BLaER1 (cell line): Measurements from ENCODE around the gene UBE4A.

Experiments used
- H3K27ac ChIP-seq: shearing (Covaris generic); formaldehyde crosslinking; 2 replicates; pipeline ENCODE4 v1.8.1; 2022
- H3K27me3 ChIP-seq: shearing (Covaris generic); formaldehyde crosslinking; 2 replicates; pipeline ENCODE4 v1.8.1; 2022
- H3K36me3 ChIP-seq: shearing (Covaris generic); formaldehyde crosslinking; 2 replicates; pipeline ENCODE4 v1.8.1; 2022
- H3K4me1 ChIP-seq: shearing (Covaris generic); formaldehyde crosslinking; 2 replicates; pipeline ENCODE4 v1.8.1; 2022
- H3K4me2 ChIP-seq: shearing (Covaris generic); formaldehyde crosslinking; 2 replicates; pipeline ENCODE4 v1.8.1; 2022
- H3K4me3 ChIP-seq: shearing (Covaris generic); formaldehyde crosslinking; 2 replicates; pipeline ENCODE4 v1.8.1; 2022
- H3K9ac ChIP-seq: shearing (Covaris generic); formaldehyde crosslinking; 2 replicates; pipeline ENCODE4 v1.8.1; 2022
- H3K9me3 ChIP-seq: shearing (Covaris generic); formaldehyde crosslinking; 2 replicates; pipeline ENCODE4 v1.8.1; 2022
- H4K20me1 ChIP-seq: shearing (Covaris generic); formaldehyde crosslinking; 2 replicates; pipeline ENCODE4 v1.8.1; 2022
- Cebpa-rat ChIP-seq: shearing (Covaris generic); IDR thresholded peaks from 2 replicates; pipeline ENCODE4 v1.8.1; 2022

Gene UBE4A

DNA sequence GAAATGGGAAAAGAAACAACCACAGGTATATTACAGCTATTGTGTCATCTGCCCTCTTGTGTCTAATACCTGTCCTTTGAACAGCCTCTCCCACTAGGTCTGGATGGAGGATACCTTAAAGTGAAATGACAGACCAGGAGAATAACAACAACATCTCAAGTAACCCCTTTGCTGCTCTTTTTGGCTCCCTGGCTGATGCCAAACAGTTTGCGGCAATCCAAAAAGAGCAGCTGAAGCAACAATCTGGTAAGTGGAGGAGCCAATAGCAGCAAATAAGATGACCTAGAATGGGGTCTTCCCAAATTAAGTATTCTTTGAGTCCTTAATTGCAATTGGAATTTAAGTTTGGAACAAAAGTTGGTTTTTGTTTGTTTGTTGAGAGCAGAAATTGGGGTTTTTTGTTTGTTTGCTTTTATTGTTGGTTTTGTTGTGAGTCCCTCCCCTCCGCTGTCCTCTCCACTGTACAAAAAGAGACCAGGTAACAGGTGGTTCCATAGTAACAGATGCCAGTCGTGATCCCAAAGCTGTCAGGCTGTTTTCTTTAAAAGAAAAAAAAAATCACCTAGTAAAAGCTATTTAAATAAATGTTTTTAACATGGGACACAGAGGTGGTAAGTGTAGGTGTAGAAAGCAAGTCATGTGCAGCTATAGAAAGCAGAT, 5.7 kb downstream of the UBE4A start:
- Histone ChIP-seq H3K9ac (no peak overlapping the region), H4K20me1 (peaks cover 35% of the 10 kb centered on the region; the same call in 1 of the 2 replicates), H3K27me3 (no peaks in the 10 kb centered on the region), H3K4me2 (no peak overlapping the region), H3K9me3 (no peaks in the 10 kb centered on the region), H3K4me3 (no peak overlapping the region), H3K4me1 (peaks cover 16% of the 10 kb centered on the region), H3K36me3 (peaks cover 72% of the 10 kb centered on the region), H3K27ac (no peak overlapping the region)
- no peak for TF ChIP-seq Cebpa-rat

DNA sequence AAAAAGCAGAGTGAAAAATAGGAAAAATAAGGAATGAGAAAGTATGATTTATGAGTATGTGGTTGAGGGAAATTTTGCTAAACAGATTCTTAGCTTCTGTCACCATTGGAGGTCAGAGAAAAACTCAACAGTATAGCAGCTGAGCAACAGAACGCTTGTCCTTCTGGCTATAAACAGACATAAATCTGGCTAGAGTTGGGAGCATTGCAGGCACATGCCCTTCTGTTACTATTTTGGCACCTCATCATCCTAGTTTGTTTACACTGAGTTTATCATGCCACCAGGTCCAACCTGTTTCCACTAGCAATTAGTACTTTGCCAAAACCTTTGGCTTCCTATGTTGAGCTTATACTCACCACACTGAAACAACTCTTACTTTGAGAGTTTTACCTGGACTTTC, 6.9 kb downstream of the UBE4A start:
- peaks cover 35% of the 10 kb centered on the region; the same call in 1 of the 2 replicates for H4K20me1 ChIP-seq
- H3K36me3 ChIP-seq, result peaks cover 84% of the 10 kb centered on the region
- no peak overlapping the region for H3K4me3 ChIP-seq
- H3K27me3 ChIP-seq, result no peaks in the 10 kb centered on the region
- peaks cover 5% of the 10 kb centered on the region; the same call in 1 of the 2 replicates for H3K4me1 ChIP-seq
- no peak overlapping the region for H3K9ac ChIP-seq
- no peaks in the 10 kb centered on the region for H3K9me3 ChIP-seq
- H3K4me2 ChIP-seq, result no peak overlapping the region
- no peak for TF ChIP-seq Cebpa-rat
- no peak overlapping the region for H3K27ac ChIP-seq

DNA sequence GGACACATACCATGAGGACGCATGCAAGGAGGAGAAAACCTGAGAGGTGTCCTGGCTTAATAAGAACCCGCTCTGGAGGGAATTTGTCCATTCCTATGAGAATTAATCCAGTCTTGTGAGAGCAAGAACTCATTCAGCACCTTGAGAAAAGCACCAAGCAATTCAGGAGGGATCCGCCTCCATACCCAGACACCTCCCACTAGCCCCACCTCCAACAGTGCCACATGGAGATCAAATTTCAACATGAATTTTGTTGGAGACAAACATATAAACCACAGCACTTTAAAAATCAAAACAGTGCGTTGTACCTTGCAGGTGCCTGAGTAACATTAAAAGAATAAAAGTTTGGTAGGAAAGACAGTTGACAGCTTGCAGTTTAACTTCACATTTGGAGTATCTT, 11.4 kb downstream of the UBE4A start:
- no peak for TF ChIP-seq Cebpa-rat
- Histone ChIP-seq H3K9me3 (no peaks in the 10 kb centered on the region), H3K4me2 (no peak overlapping the region), H3K9ac (no peak overlapping the region), H3K4me3 (no peak overlapping the region), H3K27me3 (no peaks in the 10 kb centered on the region), H3K27ac (no peak overlapping the region), H4K20me1 (no peaks in the 10 kb centered on the region), H3K4me1 (no peaks in the 10 kb centered on the region), H3K36me3 (peaks cover 97% of the 10 kb centered on the region)

DNA sequence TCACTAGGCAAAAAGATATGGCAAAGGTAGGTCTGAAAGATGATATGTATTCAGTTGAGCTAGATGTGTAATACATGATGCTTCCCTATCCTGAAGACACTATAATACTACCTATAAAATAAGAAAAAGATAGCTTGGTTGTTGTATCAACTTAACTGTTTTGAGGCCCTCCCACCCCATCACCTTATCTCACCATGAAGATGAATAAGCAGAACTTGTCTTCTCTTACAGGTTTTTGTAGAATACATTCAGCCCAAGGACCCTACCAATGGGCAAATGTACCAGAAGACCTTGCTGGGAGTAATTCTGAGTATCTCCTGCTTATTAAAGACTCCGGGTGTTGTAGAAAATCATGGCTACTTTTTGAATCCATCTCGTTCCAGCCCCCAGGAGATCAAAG, 13.9 kb downstream of the UBE4A start:
- H3K9me3 ChIP-seq, result no peaks in the 10 kb centered on the region
- no peak overlapping the region for H3K9ac ChIP-seq
- TF ChIP-seq Cebpa-rat, result no peak
- no peak overlapping the region for H3K4me3 ChIP-seq
- H3K27me3 ChIP-seq, result no peaks in the 10 kb centered on the region
- no peak overlapping the region for H3K27ac ChIP-seq
- H4K20me1 ChIP-seq, result no peaks in the 10 kb centered on the region
- H3K4me2 ChIP-seq, result no peak overlapping the region
- H3K4me1 ChIP-seq, result no peaks in the 10 kb centered on the region
- H3K36me3 ChIP-seq, result peaks cover 97% of the 10 kb centered on the region

DNA sequence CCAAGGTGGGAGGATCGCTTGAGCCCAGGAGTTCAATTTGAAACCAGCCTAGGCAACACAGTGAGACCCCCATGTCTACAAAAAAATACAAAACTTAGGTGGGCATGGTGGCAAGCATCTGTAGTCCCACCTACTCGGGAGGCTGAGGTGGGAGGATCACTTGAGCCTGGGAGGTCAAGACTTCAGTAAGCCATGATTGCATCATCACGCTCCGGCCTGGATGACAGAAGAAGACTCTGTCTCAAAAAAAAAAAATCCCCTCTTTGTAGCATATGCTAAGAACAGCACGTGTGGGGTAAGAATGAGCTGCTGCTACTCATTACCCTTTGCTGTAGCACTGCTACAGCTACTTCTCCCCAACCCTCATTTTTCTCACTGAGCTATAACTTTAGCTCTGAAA, 14.5 kb downstream of the UBE4A start:
- H3K9me3 ChIP-seq, result no peaks in the 10 kb centered on the region
- H3K4me1 ChIP-seq, result no peaks in the 10 kb centered on the region
- H4K20me1 ChIP-seq, result no peaks in the 10 kb centered on the region
- H3K4me2 ChIP-seq, result no peak overlapping the region
- H3K27ac ChIP-seq, result no peak overlapping the region
- no peak overlapping the region for H3K4me3 ChIP-seq
- peaks cover 97% of the 10 kb centered on the region for H3K36me3 ChIP-seq
- H3K9ac ChIP-seq, result no peak overlapping the region
- no peaks in the 10 kb centered on the region for H3K27me3 ChIP-seq
- TF ChIP-seq Cebpa-rat, result peak; percentile 20; the same call in 1 of the 2 replicates

DNA sequence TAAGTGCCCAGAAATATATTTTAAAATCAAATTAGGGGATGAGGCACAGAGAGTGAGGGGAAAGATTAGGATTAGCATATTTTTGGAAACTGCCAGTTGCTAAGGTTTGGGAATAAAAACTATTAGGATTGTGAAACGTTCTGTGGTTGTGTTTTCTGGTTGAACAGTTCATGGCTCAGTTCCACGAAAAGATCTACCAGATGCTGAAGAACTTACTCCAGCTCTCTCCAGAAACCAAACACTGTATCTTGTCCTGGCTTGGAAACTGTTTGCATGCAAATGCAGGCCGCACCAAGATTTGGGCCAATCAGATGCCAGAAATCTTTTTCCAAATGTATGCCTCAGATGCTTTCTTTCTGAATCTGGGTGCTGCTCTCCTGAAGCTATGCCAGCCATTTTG, 15.3 kb downstream of the UBE4A start:
- H3K36me3 ChIP-seq, result peaks cover 97% of the 10 kb centered on the region
- H3K27ac ChIP-seq, result no peak overlapping the region
- no peak for TF ChIP-seq Cebpa-rat
- H3K4me1 ChIP-seq, result no peaks in the 10 kb centered on the region
- H3K9me3 ChIP-seq, result no peaks in the 10 kb centered on the region
- H3K27me3 ChIP-seq, result no peaks in the 10 kb centered on the region
- H4K20me1 ChIP-seq, result no peaks in the 10 kb centered on the region
- H3K9ac ChIP-seq, result no peak overlapping the region
- H3K4me3 ChIP-seq, result no peak overlapping the region
- no peak overlapping the region for H3K4me2 ChIP-seq

DNA sequence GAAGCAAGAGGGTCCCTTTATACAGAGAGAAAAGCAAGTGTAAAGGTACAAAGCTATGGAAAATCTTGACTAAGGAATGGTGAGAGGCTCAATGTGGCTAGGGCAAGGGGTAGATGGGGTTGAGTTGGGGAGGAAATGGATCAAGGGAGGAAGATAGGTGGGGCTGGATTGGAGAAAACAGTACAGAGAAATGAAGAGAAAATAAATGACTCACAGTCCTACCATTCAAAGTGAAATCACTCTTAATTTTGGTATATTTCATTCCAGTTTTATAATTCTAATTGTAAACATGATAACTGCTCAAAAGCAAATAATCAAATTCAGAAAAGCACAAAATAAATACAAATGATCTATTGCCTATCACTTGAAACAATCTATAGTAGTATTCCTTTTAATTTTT, 16.6 kb downstream of the UBE4A start:
- H3K4me2 ChIP-seq, result no peak overlapping the region
- no peaks in the 10 kb centered on the region for H3K9me3 ChIP-seq
- no peak overlapping the region for H3K27ac ChIP-seq
- H3K4me3 ChIP-seq, result no peak overlapping the region
- no peak for TF ChIP-seq Cebpa-rat
- H3K27me3 ChIP-seq, result no peaks in the 10 kb centered on the region
- H3K36me3 ChIP-seq, result peaks cover 97% of the 10 kb centered on the region
- no peak overlapping the region for H3K9ac ChIP-seq
- H3K4me1 ChIP-seq, result no peaks in the 10 kb centered on the region
- H4K20me1 ChIP-seq, result no peaks in the 10 kb centered on the region

DNA sequence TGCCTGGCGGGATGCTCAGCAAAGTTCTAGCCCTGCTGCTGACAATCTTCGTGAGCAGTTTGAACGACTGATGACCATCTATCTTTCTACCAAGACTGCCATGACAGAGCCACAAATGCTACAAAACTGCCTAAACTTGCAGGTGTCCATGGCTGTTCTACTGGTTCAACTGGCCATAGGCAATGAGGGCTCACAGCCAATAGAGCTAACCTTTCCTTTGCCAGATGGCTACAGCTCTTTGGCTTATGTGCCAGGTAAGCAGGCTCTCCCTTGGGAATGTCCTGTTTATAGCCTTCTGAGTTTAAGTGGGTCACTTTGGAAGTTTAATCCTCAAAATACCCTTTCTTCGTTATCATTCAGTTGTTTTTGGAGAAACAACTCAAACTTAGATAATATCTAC, 20.1 kb downstream of the UBE4A start:
- no peak for TF ChIP-seq Cebpa-rat
- H3K4me1 ChIP-seq, result no peaks in the 10 kb centered on the region
- H3K4me2 ChIP-seq, result no peak overlapping the region
- H3K9me3 ChIP-seq, result no peaks in the 10 kb centered on the region
- H3K9ac ChIP-seq, result no peak overlapping the region
- H3K4me3 ChIP-seq, result no peak overlapping the region
- no peak overlapping the region for H3K27ac ChIP-seq
- H4K20me1 ChIP-seq, result no peaks in the 10 kb centered on the region
- no peaks in the 10 kb centered on the region for H3K27me3 ChIP-seq
- H3K36me3 ChIP-seq, result peaks cover 97% of the 10 kb centered on the region

DNA sequence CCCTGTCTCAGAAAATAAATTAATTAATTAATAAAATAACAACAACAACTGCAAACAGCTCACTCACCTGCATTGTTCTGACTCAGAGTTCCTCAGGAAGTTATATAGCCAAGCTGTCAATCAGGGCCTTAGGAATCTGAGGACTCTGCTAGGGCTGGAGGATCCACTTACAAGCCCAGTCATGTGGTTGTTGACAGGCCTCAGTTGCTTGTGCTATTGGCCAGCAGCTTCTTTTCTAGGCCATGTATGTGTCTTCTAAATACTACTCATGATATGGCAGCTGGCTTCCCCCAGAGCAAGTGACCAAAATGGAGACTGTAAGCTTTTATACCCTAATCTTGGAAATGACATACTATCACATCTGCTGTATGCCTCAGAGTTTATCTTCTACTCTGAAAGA, 21.2 kb downstream of the UBE4A start:
- TF ChIP-seq Cebpa-rat, result no peak
- H4K20me1 ChIP-seq, result no peaks in the 10 kb centered on the region
- no peaks in the 10 kb centered on the region for H3K27me3 ChIP-seq
- H3K4me1 ChIP-seq, result no peaks in the 10 kb centered on the region
- H3K36me3 ChIP-seq, result peaks cover 97% of the 10 kb centered on the region
- no peak overlapping the region for H3K4me2 ChIP-seq
- no peak overlapping the region for H3K4me3 ChIP-seq
- no peaks in the 10 kb centered on the region for H3K9me3 ChIP-seq
- no peak overlapping the region for H3K27ac ChIP-seq
- H3K9ac ChIP-seq, result no peak overlapping the region

DNA sequence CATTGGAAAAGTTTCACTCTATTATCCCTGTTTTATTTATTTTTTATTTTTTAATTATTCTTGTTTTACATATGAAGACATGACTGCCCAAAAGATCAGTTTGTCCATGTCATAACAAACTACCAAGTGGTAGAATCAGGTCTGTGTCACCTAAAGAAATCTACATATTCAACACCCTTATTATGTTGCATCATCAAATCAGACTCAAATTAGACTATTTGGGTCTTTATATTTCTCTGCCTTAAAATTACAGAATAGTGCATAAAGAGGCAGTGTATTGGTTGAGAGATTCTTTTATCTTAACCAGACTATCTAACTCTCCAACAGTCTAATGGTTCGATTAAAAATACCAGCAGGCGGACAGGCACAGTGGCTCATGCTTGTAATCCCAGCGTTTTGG, 23.6 kb downstream of the UBE4A start:
- no peak overlapping the region for H3K9ac ChIP-seq
- no peak overlapping the region for H3K4me3 ChIP-seq
- H3K36me3 ChIP-seq, result peaks cover 98% of the 10 kb centered on the region
- no peaks in the 10 kb centered on the region for H4K20me1 ChIP-seq
- H3K4me1 ChIP-seq, result no peaks in the 10 kb centered on the region
- no peaks in the 10 kb centered on the region for H3K9me3 ChIP-seq
- H3K27ac ChIP-seq, result no peak overlapping the region
- TF ChIP-seq Cebpa-rat, result no peak
- no peak overlapping the region for H3K4me2 ChIP-seq
- H3K27me3 ChIP-seq, result no peaks in the 10 kb centered on the region

DNA sequence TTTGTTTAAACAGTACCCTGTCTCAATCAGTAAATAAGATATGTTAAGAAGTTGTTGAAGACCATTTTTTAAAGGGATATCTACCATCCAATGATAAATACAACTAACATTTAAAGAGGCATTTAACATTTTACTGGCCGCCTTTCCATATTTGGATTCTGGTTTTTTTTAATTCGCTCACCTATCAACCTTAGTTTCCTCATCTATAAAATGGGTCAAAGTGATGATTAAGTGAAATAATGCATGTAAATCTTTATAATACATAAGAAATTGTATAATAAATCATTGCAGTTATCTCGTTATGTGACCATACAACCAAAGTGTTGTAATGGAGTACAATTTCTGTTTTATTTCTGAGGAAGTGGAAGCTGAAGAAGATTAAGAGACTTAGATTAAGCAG, 24.3 kb downstream of the UBE4A start:
- H3K4me1 ChIP-seq, result no peaks in the 10 kb centered on the region
- no peaks in the 10 kb centered on the region for H3K9me3 ChIP-seq
- H3K36me3 ChIP-seq, result peaks cover 98% of the 10 kb centered on the region
- TF ChIP-seq Cebpa-rat, result no peak
- no peaks in the 10 kb centered on the region for H3K27me3 ChIP-seq
- no peaks in the 10 kb centered on the region for H4K20me1 ChIP-seq
- no peak overlapping the region for H3K9ac ChIP-seq
- no peak overlapping the region for H3K4me2 ChIP-seq
- H3K4me3 ChIP-seq, result no peak overlapping the region
- no peak overlapping the region for H3K27ac ChIP-seq
